ENCODE data around the gene ZNF281.

DNA sequence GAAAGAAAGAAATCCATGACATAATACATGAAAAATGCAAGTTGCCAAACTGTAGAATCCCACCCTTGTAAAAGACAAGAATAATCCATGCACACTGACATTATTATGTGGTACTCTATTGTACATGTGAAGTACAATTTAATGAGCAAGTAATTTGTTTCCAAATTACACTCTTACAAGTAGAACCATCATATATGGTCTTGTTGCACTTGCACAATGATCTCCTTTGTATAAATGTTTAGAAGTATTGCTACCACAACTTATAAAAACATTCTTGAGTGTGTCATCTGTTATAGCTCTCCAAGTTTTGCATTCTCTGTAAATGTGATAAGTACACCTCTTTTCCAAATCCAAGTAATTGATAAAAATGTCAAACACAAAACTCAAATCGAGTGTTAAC, 29.1 kb upstream of the ZNF281 start:
- TF ChIP-seq, protein P1, sequence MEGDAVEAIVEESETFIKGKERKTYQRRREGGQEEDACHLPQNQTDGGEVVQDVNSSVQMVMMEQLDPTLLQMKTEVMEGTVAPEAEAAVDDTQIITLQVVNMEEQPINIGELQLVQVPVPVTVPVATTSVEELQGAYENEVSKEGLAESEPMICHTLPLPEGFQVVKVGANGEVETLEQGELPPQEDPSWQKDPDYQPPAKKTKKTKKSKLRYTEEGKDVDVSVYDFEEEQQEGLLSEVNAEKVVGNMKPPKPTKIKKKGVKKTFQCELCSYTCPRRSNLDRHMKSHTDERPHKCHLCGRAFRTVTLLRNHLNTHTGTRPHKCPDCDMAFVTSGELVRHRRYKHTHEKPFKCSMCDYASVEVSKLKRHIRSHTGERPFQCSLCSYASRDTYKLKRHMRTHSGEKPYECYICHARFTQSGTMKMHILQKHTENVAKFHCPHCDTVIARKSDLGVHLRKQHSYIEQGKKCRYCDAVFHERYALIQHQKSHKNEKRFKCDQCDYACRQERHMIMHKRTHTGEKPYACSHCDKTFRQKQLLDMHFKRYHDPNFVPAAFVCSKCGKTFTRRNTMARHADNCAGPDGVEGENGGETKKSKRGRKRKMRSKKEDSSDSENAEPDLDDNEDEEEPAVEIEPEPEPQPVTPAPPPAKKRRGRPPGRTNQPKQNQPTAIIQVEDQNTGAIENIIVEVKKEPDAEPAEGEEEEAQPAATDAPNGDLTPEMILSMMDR (IDR thresholded peaks at IDR 0.05; ENCODE audit: low read depth, low read length), result no peak
- TF ChIP-seq EZH2phosphoT487 (IDR thresholded peaks at IDR 0.05; ENCODE audit: low read depth), result no peak
